Central memory CD8-positive, alpha-beta T cell (primary cell): ENCODE measurements around the gene MORF4L2.

Source experiments
- ATAC-seq: fragments of 150-1000 bp; cut with Tn5 transposase; replicated peaks from 2 replicates; pipeline ENCODE4 v1.10.0; 2022; ENCODE audit warnings: mild to moderate bottlenecking, moderate FRiP score, moderate number of reproducible peaks; ENCODE audit not compliant: poor library complexity, severe bottlenecking; ENCODE audit errors: extremely low read depth
- DNase-seq, 2 donors: peaks; one replicate each; pipeline ENCODE4 v3.0.0; 2021; ENCODE audit warnings: low spot score in 2 of 2
- H3K27ac Mint-ChIP-seq: one replicate; pipeline ENCODE4 v1.8.0; 2022; ENCODE audit warnings: low read depth, mild to moderate bottlenecking, moderate library complexity, mixed read lengths
- H3K27me3 Mint-ChIP-seq: one replicate; pipeline ENCODE4 v1.8.0; 2022; ENCODE audit warnings: mixed read lengths
- H3K36me3 Mint-ChIP-seq: one replicate; pipeline ENCODE4 v1.8.0; 2022; ENCODE audit warnings: mild to moderate bottlenecking, moderate library complexity, mixed read lengths; ENCODE audit not compliant: insufficient read depth
- H3K4me1 Mint-ChIP-seq: one replicate; pipeline ENCODE4 v1.8.0; 2022; ENCODE audit warnings: mixed read lengths
- H3K4me3 Mint-ChIP-seq: one replicate; pipeline ENCODE4 v1.8.0; 2022; ENCODE audit warnings: mild to moderate bottlenecking, moderate library complexity, mixed read lengths
- H3K9me3 Mint-ChIP-seq: one replicate; pipeline ENCODE4 v1.8.0; 2022; ENCODE audit warnings: mixed read lengths

Gene MORF4L2

GRCh38 chrX:103686199-103687072 is at the start of gene MORF4L2:
MORF4L2 (minus strand) TSS chrX:103686699; CDS start chrX:103677027, 9,672 bp downstream.
- no peak within 1 kb of the TSS for H3K4me3 Mint-ChIP-seq
- no peak within 1 kb of the TSS for H3K27ac Mint-ChIP-seq

DNA sequence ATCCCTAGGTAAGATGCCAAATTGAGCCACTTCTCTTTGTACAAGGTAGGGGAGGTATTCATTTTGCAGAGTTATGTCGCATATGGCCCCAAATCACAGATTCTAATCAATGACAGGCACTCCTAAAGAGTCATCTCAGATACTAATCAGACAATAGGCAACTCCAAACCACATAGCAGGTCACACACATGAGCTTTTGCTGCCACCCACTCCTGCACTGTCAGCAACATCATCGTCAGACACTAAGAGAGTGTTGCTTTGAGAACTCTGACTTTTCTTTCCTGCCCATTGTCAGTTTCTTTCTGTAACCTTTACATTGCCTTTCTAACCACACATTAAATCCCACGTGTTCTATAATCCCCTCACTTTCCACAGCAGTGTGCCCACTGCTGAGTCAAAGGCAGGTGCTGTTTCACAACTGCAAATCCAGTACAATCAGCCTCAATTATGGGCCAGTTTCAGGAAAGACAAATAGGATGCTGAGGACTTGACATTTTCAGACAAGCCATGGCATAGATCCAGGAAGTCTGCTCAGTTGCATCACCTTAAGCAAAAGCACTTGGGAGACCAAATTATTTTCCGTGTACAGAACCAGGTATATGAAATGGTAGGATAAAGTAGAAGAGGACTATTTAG is 47.7 kb upstream of the MORF4L2 start:
- H3K27me3 Mint-ChIP-seq, result peaks cover 28% of the 10 kb centered on the region
- peaks cover 3% of the 10 kb centered on the region for H3K36me3 Mint-ChIP-seq
- H3K9me3 Mint-ChIP-seq, result no peaks in the 10 kb centered on the region
- DNase-seq (no peak), ATAC-seq (no peak)
- peaks cover 6% of the 10 kb centered on the region for H3K4me1 Mint-ChIP-seq
- H3K27ac Mint-ChIP-seq, result no peak overlapping the region
- no peak overlapping the region for H3K4me3 Mint-ChIP-seq

More at GRCh38 chrX:103686199-103687072, at the start of gene MORF4L2:
- Mint-ChIP-seq H3K27me3 (no peaks in the 10 kb centered on the region), H3K36me3 (peaks cover 25% of the 10 kb centered on the region), H3K4me1 (no peaks in the 10 kb centered on the region), H3K9me3 (no peaks in the 10 kb centered on the region)
- ATAC-seq, result peak; percentile 88
- DNase-seq, result peak; percentile 59 to 90

DNA sequence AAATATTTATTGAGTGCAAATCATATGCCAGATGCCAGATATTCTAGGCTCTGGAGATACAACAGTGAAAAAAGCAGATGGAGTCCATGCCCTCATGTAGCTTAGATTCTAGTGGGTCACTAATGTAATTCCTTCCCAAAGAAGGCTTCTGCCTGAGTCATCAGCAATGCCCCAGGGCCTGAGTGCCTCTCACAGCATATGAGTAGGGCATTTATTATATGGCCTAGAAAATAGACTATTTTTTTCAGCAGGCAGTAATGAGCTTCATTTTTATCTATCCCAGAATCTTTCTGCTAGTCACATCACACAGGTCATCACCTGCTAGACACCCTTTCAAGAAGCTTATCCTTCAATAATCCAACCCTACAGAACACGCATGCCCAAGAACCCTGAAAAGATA is 46.5 kb upstream of the MORF4L2 start:
- H3K4me1 Mint-ChIP-seq, result peaks cover 6% of the 10 kb centered on the region
- peaks cover 3% of the 10 kb centered on the region for H3K36me3 Mint-ChIP-seq
- no peaks in the 10 kb centered on the region for H3K9me3 Mint-ChIP-seq
- no peak overlapping the region for H3K4me3 Mint-ChIP-seq
- no peak overlapping the region for H3K27ac Mint-ChIP-seq
- no peak for ATAC-seq
- no peak for DNase-seq
- H3K27me3 Mint-ChIP-seq, result peaks cover 25% of the 10 kb centered on the region

GRCh38 chrX:103730796-103731493 is 44.4 kb upstream of the MORF4L2 start:
- Mint-ChIP-seq H3K4me1 (peaks cover 6% of the 10 kb centered on the region), H3K9me3 (no peaks in the 10 kb centered on the region), H3K27me3 (peaks cover 25% of the 10 kb centered on the region), H3K4me3 (no peak overlapping the region), H3K27ac (no peak overlapping the region), H3K36me3 (peaks cover 3% of the 10 kb centered on the region)
- ATAC-seq, result no peak
- DNase-seq, result no peak

GRCh38 chrX:103730147-103730795 is 43.8 kb upstream of the MORF4L2 start:
- no peak overlapping the region for H3K4me3 Mint-ChIP-seq
- DNase-seq, result no peak
- peaks cover 25% of the 10 kb centered on the region for H3K27me3 Mint-ChIP-seq
- H3K27ac Mint-ChIP-seq, result no peak overlapping the region
- H3K4me1 Mint-ChIP-seq, result peaks cover 6% of the 10 kb centered on the region
- no peak for ATAC-seq
- no peaks in the 10 kb centered on the region for H3K9me3 Mint-ChIP-seq
- peaks cover 3% of the 10 kb centered on the region for H3K36me3 Mint-ChIP-seq

- Mint-ChIP-seq H3K9me3 (no peaks in the 10 kb centered on the region), H3K4me1 (peaks cover 6% of the 10 kb centered on the region), H3K36me3 (no peaks in the 10 kb centered on the region), H3K27me3 (peaks cover 18% of the 10 kb centered on the region), H3K4me3 (no peak overlapping the region), H3K27ac (no peak overlapping the region)
- DNase-seq (no peak), ATAC-seq (no peak)
These were observed 42.5 kb upstream of the MORF4L2 start for GRCh38 chrX:103729015-103729414.

DNA sequence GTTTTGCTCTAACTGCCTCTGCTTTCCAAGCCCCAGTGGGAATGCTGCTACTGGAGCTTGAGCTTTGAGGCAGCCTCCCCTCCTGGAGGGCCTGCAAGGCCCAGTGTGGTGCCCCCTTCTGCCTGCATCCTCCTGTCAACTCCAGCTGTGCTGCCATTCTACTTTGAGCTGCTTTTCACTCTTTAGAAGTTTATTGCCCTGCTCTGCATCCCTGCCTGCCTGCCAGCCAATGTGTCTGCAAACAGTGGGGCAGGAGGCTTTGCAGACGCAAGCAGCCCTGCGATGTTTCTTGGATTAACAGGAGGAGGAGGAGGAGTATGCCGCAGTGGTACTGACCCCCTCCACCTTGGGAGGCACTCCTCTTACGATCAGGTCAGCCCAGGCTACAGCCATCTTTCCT is 40.6 kb upstream of the MORF4L2 start:
- no peak for ATAC-seq
- H3K27ac Mint-ChIP-seq, result no peak overlapping the region
- no peaks in the 10 kb centered on the region for H3K36me3 Mint-ChIP-seq
- peaks cover 6% of the 10 kb centered on the region for H3K4me1 Mint-ChIP-seq
- no peaks in the 10 kb centered on the region for H3K9me3 Mint-ChIP-seq
- no peak for DNase-seq
- peaks cover 11% of the 10 kb centered on the region for H3K27me3 Mint-ChIP-seq
- no peak overlapping the region for H3K4me3 Mint-ChIP-seq

- Mint-ChIP-seq H3K27me3 (peaks cover 11% of the 10 kb centered on the region), H3K4me3 (no peak overlapping the region), H3K27ac (no peak overlapping the region), H3K4me1 (peaks cover 6% of the 10 kb centered on the region), H3K36me3 (no peaks in the 10 kb centered on the region), H3K9me3 (no peaks in the 10 kb centered on the region)
- ATAC-seq (no peak), DNase-seq (no peak)
These were observed 40.0 kb upstream of the MORF4L2 start for GRCh38 chrX:103726477-103726876.

DNA sequence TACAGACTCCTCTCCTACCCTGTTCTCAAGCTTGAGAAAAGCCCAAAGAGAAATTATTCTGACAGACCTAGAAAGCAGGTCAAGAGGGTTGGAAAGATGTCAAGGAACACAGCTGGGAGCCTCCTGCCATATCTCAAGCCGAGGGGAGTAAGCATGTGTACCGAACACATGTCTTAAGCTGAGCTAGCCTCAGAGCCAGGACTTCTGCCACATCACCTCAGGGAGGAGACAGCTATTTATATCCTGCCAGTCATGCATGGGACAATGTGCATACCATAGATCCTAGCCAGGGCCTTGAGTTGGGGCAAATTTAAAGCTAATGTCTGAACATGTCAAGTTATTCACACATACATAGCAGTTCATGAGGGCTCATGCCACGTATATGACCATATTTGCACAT is 36.0 kb upstream of the MORF4L2 start:
- no peak for DNase-seq
- ATAC-seq, result no peak
- H3K4me3 Mint-ChIP-seq, result no peak overlapping the region
- H3K9me3 Mint-ChIP-seq, result no peaks in the 10 kb centered on the region
- H3K27ac Mint-ChIP-seq, result no peak overlapping the region
- no peaks in the 10 kb centered on the region for H3K27me3 Mint-ChIP-seq
- H3K36me3 Mint-ChIP-seq, result no peaks in the 10 kb centered on the region
- H3K4me1 Mint-ChIP-seq, result no peaks in the 10 kb centered on the region

- Mint-ChIP-seq H3K4me3 (no peak overlapping the region), H3K27me3 (no peaks in the 10 kb centered on the region), H3K9me3 (no peaks in the 10 kb centered on the region), H3K27ac (no peak overlapping the region), H3K4me1 (no peaks in the 10 kb centered on the region), H3K36me3 (no peaks in the 10 kb centered on the region)
- DNase-seq (no peak), ATAC-seq (no peak)
These were observed 31.6 kb upstream of the MORF4L2 start for GRCh38 chrX:103718120-103718519.

GRCh38 chrX:103716962-103717361 is 30.5 kb upstream of the MORF4L2 start:
- Mint-ChIP-seq H3K4me1 (no peaks in the 10 kb centered on the region), H3K9me3 (no peaks in the 10 kb centered on the region), H3K27me3 (no peaks in the 10 kb centered on the region), H3K27ac (no peak overlapping the region), H3K36me3 (no peaks in the 10 kb centered on the region), H3K4me3 (no peak overlapping the region)
- ATAC-seq (no peak), DNase-seq (no peak)

DNA sequence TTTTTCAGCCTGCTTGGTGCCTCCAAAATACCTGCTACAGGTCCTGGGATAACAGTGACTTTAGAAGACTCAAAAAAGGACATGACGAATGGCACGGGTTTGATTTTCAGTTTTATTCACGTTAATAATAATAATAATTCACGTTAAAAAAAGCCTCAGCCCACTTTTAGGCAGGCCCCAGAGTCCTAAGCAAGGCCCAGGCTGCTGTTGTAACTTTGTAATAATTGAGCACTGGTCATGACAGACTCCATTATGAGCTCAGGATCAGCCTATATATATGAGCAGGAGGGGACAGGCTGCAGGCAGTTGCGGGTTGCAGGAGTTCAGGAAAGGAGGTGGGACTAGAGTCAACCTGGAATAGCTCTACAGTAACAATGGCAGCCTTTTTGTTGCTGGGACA is 24.1 kb upstream of the MORF4L2 start, which contains the start of gene TMEM31:
TSS of gene TMEM31 (plus strand) at position 301 of the 400 bp plus-strand sequence. CDS start 1,350 bp downstream, outside the sequence.
- no peaks in the 10 kb centered on the region for H3K27me3 Mint-ChIP-seq
- peaks cover 3% of the 10 kb centered on the region for H3K36me3 Mint-ChIP-seq
- H3K4me1 Mint-ChIP-seq, result peaks cover 4% of the 10 kb centered on the region
- no peaks in the 10 kb centered on the region for H3K9me3 Mint-ChIP-seq
- H3K27ac Mint-ChIP-seq, result no peak within 1 kb of the TSS
- no peak within 1 kb of the TSS for H3K4me3 Mint-ChIP-seq
- ATAC-seq, result no peak
- no peak for DNase-seq
